Panc1 (cell line): Measurements from ENCODE around the gene C1orf159. TPM values are rescaled to one million over a fixed set of nuclear protein-coding genes. Genes with fewer than 3 reads are reported as not detected.

Experiments used
- ATAC-seq: fragments of 200-7000 bp; cut with Tn5 transposase; 2 replicates; pipeline ENCODE4 v1.9.1; 2020; ENCODE audit warnings: mild to moderate bottlenecking, moderate library complexity
- BruUV-seq: library from RNA; stranded (reverse); fragments of 400-500 nt; replicated peaks from 2 replicates; lab custom pipeline; 2021; lab: Mats Ljungman, UMichigan
- CTCF ChIA-PET: fragments of 300-600 bp; sonication (Branson Sonifier 250); formaldehyde crosslinking; loops from one replicate; lab custom pipeline; 2022; ENCODE audit warnings: antibody characterized with exemption; lab: Charles Lee
- POLR2A ChIA-PET: fragments of 300-600 bp; sonication (Branson Sonifier 250); formaldehyde crosslinking; loops from one replicate; lab custom pipeline; 2022; ENCODE audit warnings: antibody characterized with exemption; lab: Charles Lee
- DNase-seq: peaks from one replicate; pipeline ENCODE4 v3.0.0-alpha.2; 2010; ENCODE audit warnings: low read depth, low spot score
- H3K27ac ChIP-seq: 2 replicates; pipeline ENCODE4 v1.5.1; 2011; ENCODE audit warnings: mild to moderate bottlenecking, low read length, inconsistent platforms
- H3K27me3 ChIP-seq: fragments of 200-500 bp; sonication (Bioruptor generic); 2 replicates; pipeline ENCODE4 v1.6.0; 2014; ENCODE audit warnings: low read length, inconsistent platforms; ENCODE audit not compliant: control insufficient read depth, insufficient read depth
- H3K36me3 ChIP-seq: fragments of 200-500 bp; sonication (Bioruptor generic); 2 replicates; pipeline ENCODE4 v1.5.1; 2014; ENCODE audit warnings: inconsistent platforms, mild to moderate bottlenecking, low read length, moderate library complexity; ENCODE audit not compliant: control insufficient read depth, insufficient read depth
- H3K4me1 ChIP-seq: 2 replicates; pipeline ENCODE4 v1.5.1; 2011; ENCODE audit warnings: inconsistent platforms, mild to moderate bottlenecking, low read length, moderate library complexity; ENCODE audit not compliant: control insufficient read depth, insufficient read depth
- H3K4me3 ChIP-seq, 2 experiments: 2 replicates each; pipeline ENCODE4 v1.5.1; 2011 to 2012; ENCODE audit warnings: low read depth in 2 of 2, low read length in 2 of 2, mild to moderate bottlenecking in 2 of 2, inconsistent platforms in 1 of 2, moderate library complexity in 1 of 2
- H3K9me3 ChIP-seq: fragments of 200-500 bp; sonication (Bioruptor generic); 2 replicates; pipeline ENCODE4 v1.5.1; 2014; ENCODE audit warnings: low read depth, mild to moderate bottlenecking, inconsistent platforms, low read length, moderate library complexity; ENCODE audit not compliant: control insufficient read depth, insufficient read depth
- POLR2AphosphoS5 ChIP-seq: IDR thresholded peaks from 2 replicates; pipeline ENCODE4 v1.6.1; 2012; ENCODE audit warnings: mild to moderate bottlenecking, low read depth, low read length, moderate library complexity
- SIN3A ChIP-seq: IDR thresholded peaks from 2 replicates; pipeline ENCODE4 v1.6.1; 2012; ENCODE audit warnings: low read depth, mild to moderate bottlenecking, low read length, moderate library complexity, borderline replicate concordance; ENCODE audit not compliant: insufficient read depth
- TCF7L2 ChIP-seq: IDR thresholded peaks from 2 replicates; pipeline ENCODE4 v1.6.1; 2011; ENCODE audit warnings: mild to moderate bottlenecking, low read depth, low read length, inconsistent platforms
- in situ Hi-C: cut with HindIII; loops from 2 replicates; pipeline ENCODE4 v1.10.0; 2016; ENCODE audit warnings: low sequenced_read_pairs, low pct_unique_long_range_greater_than_20kb
- intact Hi-C: fragments of 100-400 bp; cut with micrococcal nuclease; formaldehyde crosslinking; loops from one replicate; pipeline ENCODE4 v1.10.0; 2022; ENCODE audit not compliant: unreplicated experiment
- total RNA-seq: library from RNA; stranded (reverse); gene quantifications from one replicate; pipeline ENCODE4 v1.2.1, GENCODE V29; 2021; ENCODE audit not compliant: unreplicated experiment
- TF ChIP-seq, protein P1 (sequence below): fragments of 450-650 bp; IDR thresholded peaks from 2 replicates; pipeline ENCODE4 v1.5.1; 2017; ENCODE audit warnings: mild to moderate bottlenecking
- TF ChIP-seq, protein P2 (sequence below), 2 experiments: IDR thresholded peaks; 2 replicates each; pipeline ENCODE4 v1.6.1; 2011 to 2012; ENCODE audit warnings: low read depth in 2 of 2, control low read depth in 1 of 2, low read length in 1 of 2, mild to moderate bottlenecking in 1 of 2, moderate library complexity in 1 of 2; ENCODE audit not compliant: insufficient read depth in 1 of 2

Gene C1orf159
- total RNA-seq, 1 experiment from 2014 or later, result 28.8 TPM

DNA sequence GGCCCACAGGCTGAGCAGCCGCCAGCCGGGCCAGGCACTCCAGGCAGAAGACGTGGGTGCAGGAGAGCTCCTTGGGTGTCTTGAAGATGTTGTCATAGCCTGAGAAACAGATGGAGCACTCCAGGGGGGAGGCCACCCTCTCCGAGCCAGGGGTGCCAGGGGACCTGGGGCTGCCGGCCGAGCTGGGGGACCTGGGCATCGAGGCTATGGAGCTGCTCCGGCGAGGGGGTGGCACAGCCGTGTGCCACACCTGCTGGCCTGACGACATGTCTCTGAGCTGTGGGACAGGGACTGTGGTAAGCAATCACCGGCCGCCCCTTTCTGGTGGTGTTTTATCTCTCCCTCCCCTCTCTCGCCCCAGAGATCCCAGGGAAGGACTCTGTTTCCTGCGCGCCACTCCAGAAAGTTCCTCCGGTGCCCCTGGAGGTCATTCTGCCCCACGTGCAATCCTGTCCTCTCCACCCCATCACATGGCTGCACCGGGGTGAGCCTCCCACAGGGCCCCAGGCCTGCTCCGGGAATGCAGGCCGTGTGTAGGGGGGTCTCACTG lies 43.5 kb downstream of the C1orf159 start:
- ChIA-PET POLR2A (no interaction called here), CTCF (interaction anchor here (1.1 kb wide), 1 partner anchor 8 kb away, joined by 4 read pairs; no protein-coding TSS in a partner anchor)
- ATAC-seq (no peak), DNase-seq (no peak)
- H3K4me3 ChIP-seq, result no peak overlapping the region
- no TSS peak for BruUV-seq
- H3K27me3 ChIP-seq, result no peaks in the 10 kb centered on the region
- TF ChIP-seq TCF7L2 (no peak), SIN3A (no peak), POLR2AphosphoS5 (no peak)
- TF ChIP-seq, protein P1, sequence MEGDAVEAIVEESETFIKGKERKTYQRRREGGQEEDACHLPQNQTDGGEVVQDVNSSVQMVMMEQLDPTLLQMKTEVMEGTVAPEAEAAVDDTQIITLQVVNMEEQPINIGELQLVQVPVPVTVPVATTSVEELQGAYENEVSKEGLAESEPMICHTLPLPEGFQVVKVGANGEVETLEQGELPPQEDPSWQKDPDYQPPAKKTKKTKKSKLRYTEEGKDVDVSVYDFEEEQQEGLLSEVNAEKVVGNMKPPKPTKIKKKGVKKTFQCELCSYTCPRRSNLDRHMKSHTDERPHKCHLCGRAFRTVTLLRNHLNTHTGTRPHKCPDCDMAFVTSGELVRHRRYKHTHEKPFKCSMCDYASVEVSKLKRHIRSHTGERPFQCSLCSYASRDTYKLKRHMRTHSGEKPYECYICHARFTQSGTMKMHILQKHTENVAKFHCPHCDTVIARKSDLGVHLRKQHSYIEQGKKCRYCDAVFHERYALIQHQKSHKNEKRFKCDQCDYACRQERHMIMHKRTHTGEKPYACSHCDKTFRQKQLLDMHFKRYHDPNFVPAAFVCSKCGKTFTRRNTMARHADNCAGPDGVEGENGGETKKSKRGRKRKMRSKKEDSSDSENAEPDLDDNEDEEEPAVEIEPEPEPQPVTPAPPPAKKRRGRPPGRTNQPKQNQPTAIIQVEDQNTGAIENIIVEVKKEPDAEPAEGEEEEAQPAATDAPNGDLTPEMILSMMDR, result no peak
- TF ChIP-seq, protein P2, sequence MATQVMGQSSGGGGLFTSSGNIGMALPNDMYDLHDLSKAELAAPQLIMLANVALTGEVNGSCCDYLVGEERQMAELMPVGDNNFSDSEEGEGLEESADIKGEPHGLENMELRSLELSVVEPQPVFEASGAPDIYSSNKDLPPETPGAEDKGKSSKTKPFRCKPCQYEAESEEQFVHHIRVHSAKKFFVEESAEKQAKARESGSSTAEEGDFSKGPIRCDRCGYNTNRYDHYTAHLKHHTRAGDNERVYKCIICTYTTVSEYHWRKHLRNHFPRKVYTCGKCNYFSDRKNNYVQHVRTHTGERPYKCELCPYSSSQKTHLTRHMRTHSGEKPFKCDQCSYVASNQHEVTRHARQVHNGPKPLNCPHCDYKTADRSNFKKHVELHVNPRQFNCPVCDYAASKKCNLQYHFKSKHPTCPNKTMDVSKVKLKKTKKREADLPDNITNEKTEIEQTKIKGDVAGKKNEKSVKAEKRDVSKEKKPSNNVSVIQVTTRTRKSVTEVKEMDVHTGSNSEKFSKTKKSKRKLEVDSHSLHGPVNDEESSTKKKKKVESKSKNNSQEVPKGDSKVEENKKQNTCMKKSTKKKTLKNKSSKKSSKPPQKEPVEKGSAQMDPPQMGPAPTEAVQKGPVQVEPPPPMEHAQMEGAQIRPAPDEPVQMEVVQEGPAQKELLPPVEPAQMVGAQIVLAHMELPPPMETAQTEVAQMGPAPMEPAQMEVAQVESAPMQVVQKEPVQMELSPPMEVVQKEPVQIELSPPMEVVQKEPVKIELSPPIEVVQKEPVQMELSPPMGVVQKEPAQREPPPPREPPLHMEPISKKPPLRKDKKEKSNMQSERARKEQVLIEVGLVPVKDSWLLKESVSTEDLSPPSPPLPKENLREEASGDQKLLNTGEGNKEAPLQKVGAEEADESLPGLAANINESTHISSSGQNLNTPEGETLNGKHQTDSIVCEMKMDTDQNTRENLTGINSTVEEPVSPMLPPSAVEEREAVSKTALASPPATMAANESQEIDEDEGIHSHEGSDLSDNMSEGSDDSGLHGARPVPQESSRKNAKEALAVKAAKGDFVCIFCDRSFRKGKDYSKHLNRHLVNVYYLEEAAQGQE (IDR thresholded peaks at IDR 0.05; ENCODE audit: insufficient read depth in 1 of 2, low read depth in 2 of 2, low read length in 1 of 2), result no peak
- in situ Hi-C loops (no loop called here), intact Hi-C loops (no loop called here)
- H3K36me3 ChIP-seq, result no peaks in the 10 kb centered on the region
- peaks cover 18% of the 10 kb centered on the region for H3K4me1 ChIP-seq
- no peak overlapping the region for H3K27ac ChIP-seq
- H3K9me3 ChIP-seq, result no peaks in the 10 kb centered on the region

DNA sequence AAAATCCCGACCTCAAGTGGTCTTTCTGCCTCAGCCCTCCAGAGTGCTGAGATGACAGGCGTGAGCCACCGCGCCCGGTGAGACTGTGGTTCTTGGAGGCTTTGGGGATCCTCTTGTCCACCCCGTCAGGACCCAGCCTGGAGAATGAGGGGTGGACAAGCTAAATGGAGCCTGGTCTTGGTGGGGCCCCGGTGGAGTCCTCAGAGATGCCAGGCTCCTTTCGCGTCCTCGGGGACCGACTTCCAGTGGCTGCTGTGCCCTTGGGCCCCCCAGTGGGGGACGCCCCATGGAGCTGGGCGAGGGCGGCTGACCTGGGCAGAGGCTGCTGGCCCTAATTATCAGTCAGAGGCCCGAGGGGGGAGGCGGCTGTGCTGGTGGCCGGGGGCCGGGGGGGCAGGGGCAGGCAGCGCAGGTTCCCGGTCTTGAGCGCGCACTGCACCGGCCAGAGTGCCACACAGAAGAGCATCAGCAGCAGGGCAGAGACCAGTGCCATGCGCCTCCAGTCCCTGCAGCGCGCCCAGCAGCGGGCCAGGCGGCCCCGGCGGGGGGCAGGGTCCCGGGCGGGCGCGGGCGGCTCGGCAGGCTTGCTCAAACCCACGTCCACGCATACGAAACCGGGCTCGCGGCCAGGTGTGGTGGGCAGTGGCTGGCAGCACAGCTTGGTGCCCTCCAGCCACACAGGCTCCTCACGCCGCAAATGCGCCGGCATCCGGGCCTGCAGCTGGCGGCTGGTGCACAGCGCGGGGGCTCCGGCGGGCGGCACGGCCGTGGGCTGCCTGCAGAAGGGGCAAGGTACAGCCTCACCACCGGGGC lies 44.2 kb downstream of the C1orf159 start:
- H3K4me3 ChIP-seq, result no peak overlapping the region
- no peak overlapping the region for H3K27ac ChIP-seq
- ATAC-seq (no peak), DNase-seq (no peak)
- ChIA-PET POLR2A (no interaction called here), CTCF (interaction anchor here (1.1 kb wide), 1 partner anchor 8 kb away, joined by 4 read pairs; no protein-coding TSS in a partner anchor)
- intact Hi-C loops (no loop called here), in situ Hi-C loops (no loop called here)
- TF ChIP-seq, protein P2 (IDR thresholded peaks at IDR 0.05; ENCODE audit: insufficient read depth in 1 of 2, low read depth in 2 of 2, low read length in 1 of 2), result no peak
- TF ChIP-seq TCF7L2 (no peak), SIN3A (no peak), POLR2AphosphoS5 (no peak)
- TF ChIP-seq, protein P1, result no peak
- no peaks in the 10 kb centered on the region for H3K27me3 ChIP-seq
- no TSS peak for BruUV-seq
- H3K4me1 ChIP-seq, result peaks cover 18% of the 10 kb centered on the region
- no peaks in the 10 kb centered on the region for H3K9me3 ChIP-seq
- no peaks in the 10 kb centered on the region for H3K36me3 ChIP-seq
